HG02763 (cell line): ENCODE measurements around the gene SRPK1.
"Not testable (repeated sequence)": the region's sequence is repeated elsewhere in the genome, so short reads cannot be mapped to it uniquely, and the experiment has no call there.

Source experiments
- ATAC-seq: cut with Tn5 transposase; IDR thresholded peaks from one replicate; pipeline ENCODE4 v1.9.1; 2021; ENCODE audit warnings: mild to moderate bottlenecking, moderate library complexity; ENCODE audit not compliant: unreplicated experiment

Gene SRPK1

DNA sequence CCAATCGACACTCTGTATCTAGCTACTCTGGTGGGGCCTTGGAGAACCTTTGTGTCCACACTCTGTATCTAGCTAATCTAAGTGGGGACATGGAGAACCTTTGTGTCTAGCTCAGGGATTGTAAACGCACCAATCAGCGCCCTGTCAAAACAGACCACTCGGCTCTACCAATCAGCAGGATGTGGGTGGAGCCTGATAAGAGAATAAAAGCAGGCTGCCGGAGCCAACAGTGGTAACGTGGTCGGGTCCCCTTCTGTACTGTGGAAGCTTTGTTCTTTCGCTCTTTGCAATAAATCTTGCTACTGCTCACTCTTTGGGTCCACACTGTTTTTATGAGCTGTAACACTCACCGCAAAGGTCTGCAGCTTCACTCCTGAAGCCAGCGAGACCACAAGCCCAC, 11.0 kb upstream of the SRPK1 start:
- ATAC-seq, result not testable (repeated sequence)

DNA sequence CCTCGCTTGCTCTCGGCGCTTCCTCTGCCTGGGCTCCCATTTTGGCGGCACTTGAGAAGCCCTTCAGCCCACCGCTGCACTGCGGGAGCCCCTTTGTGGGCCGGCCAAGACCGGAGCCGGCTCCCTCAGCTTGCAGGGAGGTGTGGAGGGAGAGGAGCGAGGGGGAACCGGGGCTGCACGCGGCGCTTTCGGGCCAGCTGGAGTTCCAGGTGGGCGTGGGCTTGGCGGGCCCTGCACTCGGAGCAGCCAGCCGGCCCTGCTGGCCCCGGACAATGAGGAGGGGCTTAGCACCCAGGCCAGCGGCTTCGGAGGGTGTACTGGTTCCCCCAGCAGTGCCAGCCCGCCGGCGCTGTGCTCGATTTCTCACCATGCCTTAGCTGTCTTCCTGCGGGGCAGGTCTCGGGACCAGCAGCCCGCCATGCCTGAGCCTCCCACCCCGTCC, 10.2 kb upstream of the SRPK1 start:
- no peak for ATAC-seq

DNA sequence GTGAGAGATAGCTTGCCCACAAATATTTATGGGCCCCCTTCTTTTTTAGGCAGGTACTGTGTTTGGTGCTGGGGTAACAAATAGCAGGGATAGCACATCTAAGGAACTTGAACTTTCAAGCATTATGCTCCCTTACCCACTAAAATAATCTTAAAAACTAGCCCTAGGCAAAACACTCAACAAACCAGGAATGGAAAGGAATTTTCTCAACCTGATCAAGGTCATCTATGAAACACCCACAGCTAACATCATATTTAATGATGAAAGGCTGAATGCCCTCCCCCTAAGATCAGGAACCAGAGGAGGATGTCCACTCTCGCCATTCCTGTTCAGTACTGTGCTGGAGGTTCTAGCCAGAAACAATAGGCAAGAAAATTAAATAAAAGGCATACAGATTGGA, 8.7 kb upstream of the SRPK1 start:
- no peak for ATAC-seq

DNA sequence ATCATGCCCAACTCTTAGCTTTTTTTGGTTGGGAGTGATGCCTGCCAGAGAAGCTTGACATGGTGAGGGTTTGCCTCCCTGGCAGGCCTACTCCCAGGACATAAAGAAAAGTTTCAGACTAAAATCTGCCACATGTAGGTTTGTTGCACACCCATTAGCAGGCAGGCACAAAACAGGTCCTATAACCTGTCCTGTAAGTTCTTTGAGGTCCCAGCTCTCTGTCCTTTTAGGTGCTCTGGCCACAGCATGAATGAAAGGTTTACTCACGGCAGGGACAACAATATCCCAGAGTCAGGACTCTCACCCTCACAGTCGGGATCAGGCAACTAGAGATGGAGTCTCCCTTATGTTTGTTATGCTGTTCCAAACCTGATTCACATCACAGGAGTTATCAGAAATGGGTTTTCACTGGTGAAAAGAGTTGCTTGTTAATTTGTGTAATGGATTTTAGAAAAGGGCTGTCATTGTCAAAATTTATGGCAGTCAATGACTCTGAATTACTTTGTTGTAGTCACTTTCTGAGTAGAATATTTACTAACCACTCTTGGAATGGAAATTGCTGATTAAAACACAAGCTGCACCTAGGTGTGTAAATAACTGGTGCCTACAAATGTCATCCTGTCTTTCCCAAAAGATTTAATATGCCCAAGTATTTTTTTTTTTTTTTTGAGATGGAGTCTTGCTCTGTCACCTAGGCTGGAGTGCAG, 5.8 kb upstream of the SRPK1 start:
- ATAC-seq, result no peak

DNA sequence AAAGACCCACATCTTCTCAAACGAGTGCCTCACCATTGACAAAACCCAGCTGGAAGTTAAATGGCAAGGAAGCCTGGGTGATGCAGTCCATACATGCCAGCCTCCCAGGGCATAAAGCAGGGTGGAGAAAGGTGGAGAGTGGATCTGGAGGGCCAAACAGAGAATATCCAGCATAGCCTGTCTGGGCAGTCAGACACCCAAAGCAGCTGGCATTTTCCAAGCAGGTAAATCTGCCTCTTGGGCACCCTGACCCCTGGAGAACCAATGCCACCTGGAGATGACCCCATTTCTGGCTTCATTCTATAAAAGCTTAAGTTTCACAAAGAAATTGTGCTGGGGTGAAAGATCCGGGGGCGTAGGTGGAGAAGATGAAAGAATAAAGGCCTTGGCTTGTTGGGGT, 5.1 kb upstream of the SRPK1 start:
- ATAC-seq, result no peak

DNA sequence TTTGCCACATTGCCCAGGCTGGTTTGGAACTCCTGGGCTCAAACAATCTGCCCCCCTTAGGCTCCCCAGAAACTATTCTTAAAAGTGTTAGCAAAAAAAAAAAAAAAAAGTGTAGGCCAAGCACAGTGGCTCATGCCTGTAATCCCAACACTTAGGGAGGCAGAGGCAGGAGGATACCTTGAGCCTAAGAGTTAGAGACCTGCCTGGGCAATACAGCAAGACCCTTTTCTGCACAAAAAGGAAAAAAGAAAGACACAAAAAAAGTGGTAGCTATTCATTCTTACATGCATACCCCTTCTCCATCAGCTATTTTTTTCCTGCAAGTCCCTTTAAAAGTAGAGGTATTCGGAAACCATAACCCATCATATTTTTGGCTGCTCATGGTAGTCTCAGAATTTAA, 3.2 kb upstream of the SRPK1 start:
- ATAC-seq, result no peak

DNA sequence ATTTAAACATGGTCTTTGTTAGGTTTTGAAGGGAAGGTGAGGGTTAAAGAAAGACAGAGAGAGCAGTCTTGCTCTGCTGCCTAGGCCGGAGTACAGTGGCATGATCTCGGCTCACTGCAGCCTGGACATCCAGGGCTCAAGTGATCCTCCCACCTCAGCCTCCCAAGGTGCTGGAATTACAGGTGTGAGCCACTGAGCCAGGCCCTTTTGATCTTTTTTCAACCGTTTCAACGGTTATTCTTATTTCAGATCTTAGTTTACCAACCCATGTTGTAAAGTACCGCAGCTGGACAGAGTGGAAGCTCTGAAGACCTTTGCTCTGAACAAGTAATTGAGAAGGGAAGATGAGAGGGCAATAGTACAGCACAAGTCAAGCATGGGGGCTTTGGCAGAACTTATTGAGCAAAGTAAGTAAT, 1.2 kb upstream of the SRPK1 start:
- ATAC-seq, result no peak

DNA sequence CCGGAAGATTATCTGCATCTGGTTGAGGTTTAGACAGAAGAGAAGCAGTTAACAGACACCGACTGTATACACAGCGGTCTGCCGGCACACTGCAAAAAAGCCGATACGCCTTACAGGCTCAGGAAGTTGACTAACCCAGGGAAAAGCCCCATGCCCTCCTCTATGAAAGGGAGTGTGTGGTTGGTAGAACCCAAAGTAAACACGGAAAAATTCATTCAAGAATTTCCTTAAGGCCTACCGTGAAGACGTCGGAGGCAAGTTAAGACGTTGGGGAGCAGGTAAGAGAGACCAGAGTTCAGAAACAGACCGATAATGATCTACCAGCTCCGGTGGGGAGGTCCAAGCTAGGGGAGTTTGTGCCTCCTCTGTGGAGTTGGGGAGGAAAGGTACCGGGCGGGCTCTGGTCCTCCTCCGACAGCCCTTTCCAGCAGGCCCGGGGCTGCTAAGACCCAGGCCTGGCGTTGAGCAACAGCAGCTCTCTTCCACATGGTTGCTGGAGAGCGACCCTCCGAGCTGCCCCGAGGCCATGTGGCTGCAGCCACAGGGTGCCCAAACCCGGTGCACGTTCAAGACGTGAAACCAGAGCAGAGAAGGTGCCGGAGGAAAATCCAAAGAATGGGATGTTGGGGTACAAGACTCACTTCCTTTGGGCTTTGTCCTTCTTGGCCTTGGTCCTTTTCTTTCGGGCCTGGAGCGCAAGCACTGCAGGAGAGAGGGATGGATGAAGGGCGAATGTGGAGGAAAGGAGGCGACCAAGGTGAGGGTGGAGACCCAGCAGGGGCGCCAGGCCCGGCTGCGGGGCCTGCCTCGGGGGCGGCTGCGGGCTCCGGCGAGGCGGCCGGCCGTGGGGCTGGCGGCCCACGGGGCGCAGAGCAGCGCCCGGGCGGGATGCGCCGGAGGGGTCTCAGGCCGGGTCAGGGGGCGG, 809 bp downstream of the SRPK1 start:
- peak; percentile 35 for ATAC-seq

DNA sequence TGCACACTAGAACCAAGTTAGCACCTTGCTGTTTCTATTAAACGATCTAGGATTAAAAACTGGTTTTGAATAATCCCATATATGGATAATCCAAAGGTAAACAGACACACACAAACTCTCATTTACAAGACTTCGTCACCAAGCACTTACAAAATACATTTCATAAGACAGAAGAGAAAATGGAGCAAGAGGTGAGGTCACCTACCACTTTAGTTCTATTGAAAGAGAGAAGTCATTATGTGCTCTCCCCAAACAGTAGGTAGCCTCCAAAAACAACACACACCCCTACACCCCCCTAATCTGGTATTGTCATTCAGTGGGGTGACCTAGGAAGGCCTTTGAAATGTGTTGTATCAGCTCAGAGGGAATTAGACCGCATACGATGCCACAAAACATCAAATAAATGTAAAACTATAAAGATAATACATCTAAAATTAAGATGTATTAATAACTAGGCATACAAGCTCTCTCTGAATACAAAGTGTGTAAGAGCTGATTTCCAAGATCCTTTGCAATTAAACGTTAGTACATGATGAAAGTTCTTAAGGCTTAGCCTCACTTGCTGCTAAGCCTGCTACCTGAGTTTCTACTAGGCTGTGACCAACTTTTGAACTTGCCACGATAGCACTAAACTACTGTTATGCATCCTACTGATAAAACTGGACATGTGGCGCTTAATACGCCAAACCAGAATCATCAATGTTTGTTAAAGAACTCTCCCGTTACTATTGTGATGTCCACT, 1.6 kb downstream of the SRPK1 start:
- ATAC-seq, result no peak

DNA sequence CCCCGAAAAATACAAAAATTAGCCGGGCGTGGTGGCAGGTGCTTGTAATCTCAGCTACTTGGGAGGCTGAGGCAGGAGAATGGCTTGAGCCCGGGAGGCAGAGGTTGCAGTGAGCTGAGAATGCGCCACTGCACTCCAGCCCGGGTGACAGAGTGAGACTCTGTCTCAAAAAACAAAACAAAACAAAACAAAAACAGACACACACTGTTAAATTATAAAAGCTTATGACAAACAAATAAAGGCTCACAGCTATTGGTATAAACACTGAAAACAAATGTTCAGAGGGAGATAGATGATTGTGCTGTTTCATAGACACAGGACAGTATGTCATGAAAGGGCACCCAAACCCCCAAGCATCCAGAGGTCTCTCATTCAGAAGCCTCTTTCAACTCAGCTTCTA, 4.0 kb downstream of the SRPK1 start:
- not testable (repeated sequence) for ATAC-seq

DNA sequence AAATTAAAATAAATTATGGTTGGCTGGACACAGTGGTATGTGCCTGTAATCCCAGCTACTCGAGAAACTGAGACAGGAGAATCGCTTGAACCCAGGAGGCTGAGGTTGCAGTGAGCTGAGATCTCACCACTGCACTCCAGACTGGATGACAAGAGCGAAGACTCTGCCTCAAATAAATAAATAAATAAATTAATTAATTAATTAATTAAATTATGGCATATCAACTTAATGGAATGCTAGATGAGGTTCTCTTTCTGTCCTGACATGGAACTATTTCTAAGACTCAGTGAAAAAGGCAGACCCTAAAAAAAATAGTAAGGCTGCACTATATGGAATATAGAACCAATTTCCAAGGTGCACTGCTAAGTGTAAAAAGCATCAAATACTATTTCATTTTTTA, 4.8 kb downstream of the SRPK1 start:
- no peak for ATAC-seq

DNA sequence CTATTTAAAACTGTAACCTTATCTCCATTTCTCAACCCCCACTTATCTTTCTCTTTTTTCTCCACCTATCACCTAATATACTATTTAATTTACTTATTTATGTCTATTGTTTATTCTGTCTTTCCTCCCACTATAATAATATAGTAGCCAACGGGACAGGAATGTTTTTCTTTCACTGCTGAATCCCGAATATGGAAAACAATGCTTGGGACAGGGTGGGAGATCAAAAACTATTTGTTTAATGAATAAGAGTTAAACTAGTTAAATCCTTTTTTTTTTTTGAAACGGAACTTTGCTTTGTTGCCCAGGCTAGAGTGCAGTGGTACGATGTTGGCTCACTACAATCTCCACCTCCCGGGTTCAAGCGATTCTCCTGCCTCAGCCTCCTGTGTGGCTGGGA, 6.4 kb downstream of the SRPK1 start:
- ATAC-seq, result no peak

DNA sequence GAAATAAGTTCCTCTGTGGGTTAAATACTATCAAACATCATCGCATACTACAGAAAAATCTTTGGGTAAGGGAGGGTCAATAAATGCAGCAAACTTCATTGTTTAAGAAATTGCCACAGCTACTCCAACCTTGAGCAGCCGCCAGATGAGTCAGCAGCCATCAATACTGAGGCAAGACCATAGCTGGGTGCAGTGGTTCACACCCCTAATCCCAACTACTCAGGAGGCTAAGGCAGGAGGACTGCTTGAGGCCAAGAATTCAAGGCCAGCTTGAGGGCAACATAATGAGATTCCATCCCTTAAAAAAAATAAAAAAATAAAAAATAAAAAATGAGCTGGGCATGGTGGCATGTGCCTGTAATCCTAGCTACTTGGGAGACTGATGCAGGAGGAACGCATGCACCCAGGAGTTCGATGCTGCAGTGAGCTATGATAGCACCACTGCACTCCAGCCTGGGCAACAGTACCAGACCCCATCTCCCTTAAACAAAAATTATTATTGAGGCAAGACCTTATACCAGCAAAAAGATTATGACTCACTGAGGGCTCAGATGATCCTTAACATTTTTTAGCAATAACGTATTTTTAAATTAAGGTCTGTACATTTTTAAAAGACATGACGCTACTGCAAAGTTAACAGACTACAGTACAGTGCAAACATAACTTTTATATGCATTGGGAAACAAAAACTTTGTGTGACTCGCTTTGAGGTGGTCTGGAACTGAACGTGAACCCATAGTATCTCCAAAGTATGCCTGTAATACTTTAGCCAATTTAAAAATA, 8.8 kb downstream of the SRPK1 start:
- ATAC-seq, result no peak

DNA sequence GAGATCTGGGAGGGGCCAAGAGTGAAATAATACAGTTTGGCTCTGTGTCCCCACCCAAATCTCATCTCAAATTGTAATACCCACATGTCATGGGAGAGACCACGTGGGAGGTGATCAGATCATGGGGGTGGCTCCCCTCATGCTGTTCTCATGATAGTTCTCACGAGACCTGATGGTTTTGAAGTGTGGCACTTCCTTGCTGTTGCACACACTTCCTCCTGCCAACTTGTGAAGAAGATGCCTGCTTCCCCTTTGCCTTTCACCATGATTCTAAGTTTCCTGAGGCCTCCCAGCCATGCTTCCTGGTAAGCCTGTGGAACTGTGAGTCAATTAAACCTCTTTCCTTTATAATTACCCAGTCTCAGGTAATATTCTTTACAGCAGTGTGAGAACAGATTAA, 11.3 kb downstream of the SRPK1 start:
- not testable (repeated sequence) for ATAC-seq

DNA sequence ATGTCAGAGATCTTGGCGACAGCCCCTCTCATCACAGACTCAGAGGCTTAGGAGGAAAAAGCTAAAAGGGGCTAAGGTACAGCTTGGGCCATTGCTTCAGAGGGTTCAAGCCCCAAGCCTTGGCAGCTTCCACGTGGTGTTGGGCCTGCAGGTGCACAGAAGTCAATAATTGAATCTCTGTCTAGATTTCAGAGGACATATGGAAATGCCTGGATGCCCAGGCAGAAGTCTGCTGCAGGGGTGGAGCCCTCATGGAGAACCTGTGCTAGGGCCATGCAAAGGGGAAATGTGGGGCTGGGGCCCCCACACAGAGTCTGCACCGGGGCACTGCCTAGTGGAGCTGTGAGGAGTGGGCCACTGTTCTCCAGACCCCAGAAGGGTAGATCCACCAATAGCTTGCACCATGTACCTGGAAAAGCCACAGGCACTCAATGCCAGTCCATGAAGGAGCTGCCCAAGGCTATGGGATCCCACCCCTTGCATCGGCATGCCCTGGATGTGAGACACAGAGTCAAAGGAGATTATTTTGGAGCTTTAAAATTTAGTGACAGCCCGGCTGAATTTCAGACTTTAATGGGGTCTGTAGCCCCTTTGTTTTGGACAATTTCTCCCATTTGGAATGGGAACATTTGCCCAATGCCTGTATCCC, 12.0 kb downstream of the SRPK1 start:
- ATAC-seq, result not testable (repeated sequence)

DNA sequence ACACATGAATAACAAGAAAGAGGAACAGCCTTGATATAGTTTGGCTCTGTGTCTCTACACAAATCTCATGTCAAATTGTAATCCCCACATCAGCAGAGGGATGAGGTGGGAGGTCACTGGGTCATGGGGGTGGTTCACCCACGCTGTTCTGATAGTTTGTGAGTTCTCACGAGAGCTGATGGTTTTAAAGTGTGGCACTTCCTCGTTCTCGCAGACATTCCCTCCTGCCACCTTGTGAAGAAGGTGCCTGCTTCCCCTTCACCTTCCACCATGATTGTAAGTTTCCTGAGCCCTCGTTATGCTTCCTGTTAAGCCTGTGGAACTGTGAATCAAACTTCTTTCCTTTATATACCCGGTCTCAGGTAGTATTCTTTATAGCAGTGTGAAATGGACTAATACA, 13.1 kb downstream of the SRPK1 start:
- ATAC-seq, result no peak

DNA sequence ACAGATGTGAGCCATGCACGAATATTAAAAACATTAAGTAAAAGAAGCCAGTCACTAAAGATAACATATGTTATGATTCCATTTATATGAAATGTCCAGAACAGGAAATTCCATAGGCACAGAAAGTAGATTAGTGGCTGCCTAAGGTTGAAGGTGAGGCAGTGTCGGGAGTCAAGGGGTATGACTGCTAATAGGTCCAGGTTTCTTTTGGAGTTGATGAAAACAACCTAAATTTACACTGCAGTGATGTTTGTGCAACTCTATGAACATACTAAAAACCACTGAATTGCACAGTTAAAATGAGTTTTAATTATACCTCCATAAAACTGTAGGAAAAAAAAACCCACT, 14.4 kb downstream of the SRPK1 start:
- ATAC-seq, result no peak

DNA sequence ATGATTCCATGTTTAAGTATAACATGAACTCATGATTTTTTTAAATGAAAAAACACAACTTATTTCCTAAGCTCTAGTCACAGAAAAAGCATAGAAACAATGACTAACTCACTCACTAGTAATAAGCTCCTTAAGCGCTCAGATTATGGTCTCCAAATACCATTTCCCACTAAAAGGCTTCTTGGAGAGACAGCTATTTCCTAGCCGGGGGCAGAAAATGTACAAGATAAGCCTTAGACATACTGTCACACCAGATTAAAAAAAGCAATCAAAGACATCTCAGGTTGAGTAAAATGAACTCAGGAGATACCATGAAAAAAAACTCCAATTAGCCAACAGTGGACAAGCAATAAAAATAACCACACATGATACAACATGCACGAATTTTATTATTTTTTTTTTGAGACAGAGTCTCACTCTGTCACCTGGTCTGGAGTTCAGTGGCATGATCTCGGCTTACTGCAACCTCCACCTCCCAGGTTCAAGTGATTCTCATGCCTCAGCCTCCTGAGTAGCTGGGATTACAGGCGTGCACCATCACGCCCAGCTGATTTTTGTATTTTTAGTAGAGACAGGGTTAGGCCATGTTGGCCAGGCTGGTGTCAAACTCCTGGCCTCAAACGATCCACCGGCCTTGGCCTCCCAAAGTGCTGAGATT, 14.9 kb downstream of the SRPK1 start:
- ATAC-seq, result no peak

DNA sequence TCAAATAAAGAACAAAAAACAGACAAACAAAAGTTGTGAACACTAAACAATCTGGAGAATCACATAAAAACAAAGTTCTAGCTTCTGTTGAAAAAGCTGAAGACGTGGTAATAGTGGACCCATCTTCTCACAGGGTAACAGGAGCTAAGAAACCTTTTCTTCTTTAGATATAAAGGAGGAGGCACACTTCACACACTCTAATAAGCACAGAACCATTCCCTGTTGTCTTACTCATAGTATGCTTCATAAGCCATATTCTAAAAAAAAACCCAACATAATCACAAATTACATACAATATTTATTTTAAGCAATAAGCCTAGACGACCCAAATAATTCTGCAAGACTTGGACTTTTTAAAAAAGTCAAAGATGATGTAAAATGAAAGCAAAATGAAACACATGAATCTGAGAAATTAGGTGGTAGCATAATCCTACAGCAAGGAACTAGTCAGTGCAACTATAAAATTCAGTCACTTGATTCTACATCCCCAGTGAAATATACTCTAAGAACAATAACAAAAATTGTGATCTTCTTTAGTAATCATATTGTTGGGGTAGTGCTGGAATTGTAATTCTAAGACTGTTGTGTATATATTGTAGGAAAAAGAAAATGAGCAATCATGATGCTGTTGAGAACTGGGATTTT, 15.6 kb downstream of the SRPK1 start:
- no peak for ATAC-seq
